ENCODE data around the gene CNTNAP2. TPM values are rescaled to one million over a fixed set of nuclear protein-coding genes. Genes with fewer than 3 reads are reported as not detected.

The CNTNAP2 gene
- total and polyA plus RNA-seq, 2 donors (not counting 1 experiment from before 2014, with no cell fraction given), result not detected

GRCh38 chr7:147997636-147998035 lies 1881.0 kb downstream of the CNTNAP2 start:
- Histone ChIP-seq H3K4me2 (ENCODE audit: extremely low read depth, insufficient read depth, low read length) (no peak overlapping the region), H3K9me3 (ENCODE audit: control insufficient read depth, insufficient read depth, low read depth, low read length) (no peaks in the 10 kb centered on the region), H3K4me3 (replicated peaks in 1 of 4; ENCODE audit: control extremely low read depth in 1 of 4, insufficient read depth in 1 of 4, low read depth in 3 of 4, low read length in 4 of 4) (no peak overlapping the region), H3K27ac (ENCODE audit: insufficient read depth, low read length) (no peak overlapping the region), H3K27me3 (ENCODE audit: control insufficient read depth, insufficient read depth, low read length) (no peaks in the 10 kb centered on the region), H2AFZ (ENCODE audit: low read length) (no peak overlapping the region), H3K79me2 (ENCODE audit: control insufficient read depth, insufficient read depth, low read length) (no peaks in the 10 kb centered on the region), H3K4me1 (ENCODE audit: control insufficient read depth, extremely low read depth, insufficient read depth, low read length) (no peaks in the 10 kb centered on the region), H3K36me3 (ENCODE audit: control insufficient read depth, insufficient read depth, low read length) (no peaks in the 10 kb centered on the region), H4K20me1 (ENCODE audit: control insufficient read depth, extremely low read depth, insufficient read depth, low read length) (no peaks in the 10 kb centered on the region), H3K9ac (ENCODE audit: insufficient read depth, low read length) (no peak overlapping the region)
- DNase-seq (ENCODE audit: low read depth in 2 of 2), result no peak
- TF ChIP-seq EZH2 (IDR thresholded peaks at IDR 0.05; ENCODE audit: low read length, missing control alignments) (no peak), CTCF (conservative IDR thresholded peaks at IDR 0.05 in 1 of 2, IDR thresholded peaks at IDR 0.05 in 1 of 2; ENCODE audit: low read depth in 1 of 2, low read length in 2 of 2) (no peak)

- no peak for DNase-seq (ENCODE audit: low read depth in 2 of 2)
- Histone ChIP-seq H3K27ac (ENCODE audit: insufficient read depth, low read length) (no peak overlapping the region), H3K36me3 (ENCODE audit: control insufficient read depth, insufficient read depth, low read length) (no peaks in the 10 kb centered on the region), H2AFZ (ENCODE audit: low read length) (no peak overlapping the region), H3K4me2 (ENCODE audit: extremely low read depth, insufficient read depth, low read length) (no peak overlapping the region), H4K20me1 (ENCODE audit: control insufficient read depth, extremely low read depth, insufficient read depth, low read length) (no peaks in the 10 kb centered on the region), H3K79me2 (ENCODE audit: control insufficient read depth, insufficient read depth, low read length) (no peaks in the 10 kb centered on the region), H3K4me1 (ENCODE audit: control insufficient read depth, extremely low read depth, insufficient read depth, low read length) (no peaks in the 10 kb centered on the region), H3K27me3 (ENCODE audit: control insufficient read depth, insufficient read depth, low read length) (no peaks in the 10 kb centered on the region), H3K4me3 (replicated peaks in 1 of 4; ENCODE audit: control extremely low read depth in 1 of 4, insufficient read depth in 1 of 4, low read depth in 3 of 4, low read length in 4 of 4) (no peak overlapping the region), H3K9me3 (ENCODE audit: control insufficient read depth, insufficient read depth, low read depth, low read length) (no peaks in the 10 kb centered on the region), H3K9ac (ENCODE audit: insufficient read depth, low read length) (no peak overlapping the region)
- TF ChIP-seq CTCF (conservative IDR thresholded peaks at IDR 0.05 in 1 of 2, IDR thresholded peaks at IDR 0.05 in 1 of 2; ENCODE audit: low read depth in 1 of 2, low read length in 2 of 2) (no peak), EZH2 (IDR thresholded peaks at IDR 0.05; ENCODE audit: low read length, missing control alignments) (no peak)
Observed at GRCh38 chr7:147999962-148000361, 1883.4 kb downstream of the CNTNAP2 start.

- DNase-seq (ENCODE audit: low read depth in 2 of 2), result no peak
- H3K36me3 ChIP-seq (ENCODE audit: control insufficient read depth, insufficient read depth, low read length), result no peaks in the 10 kb centered on the region
- H3K27me3 ChIP-seq (ENCODE audit: control insufficient read depth, insufficient read depth, low read length), result no peaks in the 10 kb centered on the region
- H3K4me2 ChIP-seq (ENCODE audit: extremely low read depth, insufficient read depth, low read length), result no peak overlapping the region
- no peaks in the 10 kb centered on the region for H3K79me2 ChIP-seq (ENCODE audit: control insufficient read depth, insufficient read depth, low read length)
- TF ChIP-seq CTCF (conservative IDR thresholded peaks at IDR 0.05 in 1 of 2, IDR thresholded peaks at IDR 0.05 in 1 of 2; ENCODE audit: low read depth in 1 of 2, low read length in 2 of 2) (no peak), EZH2 (IDR thresholded peaks at IDR 0.05; ENCODE audit: low read length, missing control alignments) (no peak)
- H3K9me3 ChIP-seq (ENCODE audit: control insufficient read depth, insufficient read depth, low read depth, low read length), result no peaks in the 10 kb centered on the region
- H3K9ac ChIP-seq (ENCODE audit: insufficient read depth, low read length), result no peak overlapping the region
- no peak overlapping the region for H3K4me3 ChIP-seq (replicated peaks in 1 of 4; ENCODE audit: control extremely low read depth in 1 of 4, insufficient read depth in 1 of 4, low read depth in 3 of 4, low read length in 4 of 4)
- no peaks in the 10 kb centered on the region for H4K20me1 ChIP-seq (ENCODE audit: control insufficient read depth, extremely low read depth, insufficient read depth, low read length)
- no peaks in the 10 kb centered on the region for H3K4me1 ChIP-seq (ENCODE audit: control insufficient read depth, extremely low read depth, insufficient read depth, low read length)
- H2AFZ ChIP-seq (ENCODE audit: low read length), result no peak overlapping the region
- H3K27ac ChIP-seq (ENCODE audit: insufficient read depth, low read length), result no peak overlapping the region
Observed at GRCh38 chr7:148011753-148012152, 1895.2 kb downstream of the CNTNAP2 start.

All from fibroblast of lung (primary cell).